Keratinocyte (primary cell): Measurements from ENCODE around the gene BCORL1. TPM values are rescaled to one million over a fixed set of nuclear protein-coding genes. Genes with fewer than 3 reads are reported as not detected.

Experiments
- DNase-seq: peaks from one replicate; pipeline ENCODE4 v3.0.0-alpha.2; 2011; ENCODE audit warnings: low read depth, missing footprints, low spot score
- FAIRE-seq: peaks from 2 replicates; lab custom pipeline; 2011; peaks lifted over from hg19 to GRCh38; lab: Jason Lieb, UNC
- H2AFZ ChIP-seq: 2 replicates; pipeline ENCODE4 v1.6.0; 2012; ENCODE audit warnings: low read length, control low read depth, inconsistent platforms; ENCODE audit not compliant: control insufficient read depth
- H3K27ac ChIP-seq: 2 replicates; pipeline ENCODE4 v1.5.1; 2011; ENCODE audit warnings: low read length; ENCODE audit not compliant: control insufficient read depth, insufficient read depth
- H3K27me3 ChIP-seq: 3 replicates; pipeline ENCODE4 v1.6.0; 2011; ENCODE audit warnings: low read length; ENCODE audit not compliant: control insufficient read depth, insufficient read depth; ENCODE audit errors: extremely low read depth
- H3K36me3 ChIP-seq, 2 experiments: 2 replicates in 1 of 2; 3 replicates in 1 of 2; pipeline ENCODE4 v1.5.1; 2011; ENCODE audit warnings: low read length in 2 of 2, mild to moderate bottlenecking in 1 of 2; ENCODE audit not compliant: control insufficient read depth in 2 of 2, insufficient read depth in 2 of 2; ENCODE audit errors: extremely low read depth in 1 of 2
- H3K4me1 ChIP-seq: 3 replicates; pipeline ENCODE4 v1.5.1; 2011; ENCODE audit warnings: low read length; ENCODE audit not compliant: control insufficient read depth, insufficient read depth; ENCODE audit errors: extremely low read depth
- H3K4me2 ChIP-seq: 3 replicates; pipeline ENCODE4 v1.6.0; 2011; ENCODE audit warnings: low read depth, low read length; ENCODE audit not compliant: control insufficient read depth, insufficient read depth; ENCODE audit errors: extremely low read depth
- H3K4me3 ChIP-seq, 3 experiments: fragments of 200-600 bp in 1 of 3; sonication (generic) in 1 of 3; 2 replicates in 2 of 3; 3 replicates in 1 of 3; pipeline ENCODE4 v1.5.1; 2011 to 2016; ENCODE audit warnings: low read length in 3 of 3, mild to moderate bottlenecking in 3 of 3, control low read depth in 2 of 3, inconsistent platforms in 1 of 3, low read depth in 1 of 3, mixed read lengths in 1 of 3, mixed run types in 1 of 3, moderate library complexity in 1 of 3; ENCODE audit not compliant: control insufficient read depth in 2 of 3, insufficient read depth in 2 of 3; ENCODE audit errors: extremely low read depth in 1 of 3
- H3K79me2 ChIP-seq: 2 replicates; pipeline ENCODE4 v1.6.0; 2012; ENCODE audit warnings: low read length; ENCODE audit not compliant: control insufficient read depth, insufficient read depth
- H3K9ac ChIP-seq: 3 replicates; pipeline ENCODE4 v1.6.0; 2011; ENCODE audit warnings: low read length; ENCODE audit not compliant: control insufficient read depth, insufficient read depth; ENCODE audit errors: extremely low read depth
- H3K9me1 ChIP-seq: 3 replicates; pipeline ENCODE4 v1.6.0; 2011; ENCODE audit warnings: low read length; ENCODE audit not compliant: control insufficient read depth, insufficient read depth; ENCODE audit errors: extremely low read depth
- H3K9me3 ChIP-seq: 2 replicates; pipeline ENCODE4 v1.5.1; 2012; ENCODE audit warnings: low read depth, low read length; ENCODE audit not compliant: control insufficient read depth
- H4K20me1 ChIP-seq: 3 replicates; pipeline ENCODE4 v1.6.0; 2011; ENCODE audit warnings: low read length; ENCODE audit not compliant: control insufficient read depth, insufficient read depth; ENCODE audit errors: extremely low read depth
- CTCF ChIP-seq, 3 experiments: IDR thresholded peaks in 1 of 3; conservative IDR thresholded peaks in 1 of 3; optimal IDR thresholded peaks in 1 of 3; 2 replicates in 2 of 3; 3 replicates in 1 of 3; pipeline versions ENCODE3 to v1.5.1; 2011; ENCODE audit warnings: low read length in 3 of 3, mild to moderate bottlenecking in 3 of 3, moderate library complexity in 2 of 3, control low read depth in 1 of 3, inconsistent platforms in 1 of 3; ENCODE audit not compliant: insufficient read depth in 2 of 3; ENCODE audit errors: extremely low read depth in 1 of 3
- EZH2 ChIP-seq: IDR thresholded peaks from one replicate; pipeline ENCODE4 v1.6.1; 2012; ENCODE audit warnings: inconsistent platforms, mild to moderate bottlenecking, low read length, moderate library complexity
- dilution Hi-C: fragments of 300-500 bp; cut with MboI; formaldehyde crosslinking; loops from one replicate; pipeline ENCODE4 v1.7.0; 2020; ENCODE audit warnings: low sequenced_read_pairs; ENCODE audit not compliant: extremely low pct_ligation_motif_present
- polyA plus RNA-seq, 5 experiments: library from polyadenylated mRNA; depleted of rRNA in 3 of 5; stranded (reverse) in 3 of 5; stranded (forward) in 1 of 5; unstranded in 1 of 5; fragments of >200 nt; gene quantifications; 1 replicate in 1 of 5; 2 replicates in 3 of 5; 3 replicates in 1 of 5; pipeline versions ENCODE4 v1.2.1 to v1.2.3, GENCODE V29; 2011 to 2012; ENCODE audit warnings: missing spikeins in 2 of 5, low read depth in 1 of 5, low replicate concordance in 1 of 5

BCORL1 gene
- polyA plus RNA-seq, 1 donor (not counting 4 experiments of a cell fraction or from before 2014, with no cell fraction given), result 0.54 TPM

- Histone ChIP-seq H4K20me1 (no peaks in the 10 kb centered on the region), H3K4me1 (no peaks in the 10 kb centered on the region), H3K4me2 (no peak overlapping the region), H2AFZ (no peak overlapping the region), H3K79me2 (no peaks in the 10 kb centered on the region), H3K9ac (no peak overlapping the region), H3K36me3 (peaks cover 0 to 2% of the 10 kb centered on the region in 2 experiments), H3K27me3 (no peaks in the 10 kb centered on the region), H3K9me1 (no peaks in the 10 kb centered on the region), H3K4me3 (no peak overlapping the region), H3K27ac (no peak overlapping the region), H3K9me3 (no peaks in the 10 kb centered on the region)
- TF ChIP-seq CTCF (optimal IDR thresholded peaks at IDR 0.05 in 1 of 3, IDR thresholded peaks at IDR 0.05 in 1 of 3, conservative IDR thresholded peaks at IDR 0.05 in 1 of 3; ENCODE audit: extremely low read depth in 1 of 3, insufficient read depth in 2 of 3, low read length in 3 of 3) (no peak), EZH2 (no peak)
- dilution Hi-C loops, result no loop called here
- DNase-seq, result no peak
- no peak for FAIRE-seq
Measured at GRCh38 chrX:130047416-130047815, 65.0 kb downstream of the BCORL1 start.

GRCh38 chrX:130048686-130049222 lies 66.3 kb downstream of the BCORL1 start:
- Histone ChIP-seq H3K36me3 (peaks cover 0 to 2% of the 10 kb centered on the region in 2 experiments), H3K9me3 (no peaks in the 10 kb centered on the region), H4K20me1 (no peaks in the 10 kb centered on the region), H3K9me1 (no peaks in the 10 kb centered on the region), H3K27ac (no peak overlapping the region), H3K9ac (no peak overlapping the region), H3K4me1 (no peaks in the 10 kb centered on the region), H2AFZ (no peak overlapping the region), H3K4me3 (no peak overlapping the region), H3K79me2 (no peaks in the 10 kb centered on the region), H3K27me3 (no peaks in the 10 kb centered on the region), H3K4me2 (no peak overlapping the region)
- dilution Hi-C loops, result no loop called here
- no peak for TF ChIP-seq CTCF (optimal IDR thresholded peaks at IDR 0.05 in 1 of 3, IDR thresholded peaks at IDR 0.05 in 1 of 3, conservative IDR thresholded peaks at IDR 0.05 in 1 of 3; ENCODE audit: extremely low read depth in 1 of 3, insufficient read depth in 2 of 3, low read length in 3 of 3)
- no peak for TF ChIP-seq EZH2
- FAIRE-seq, result no peak
- DNase-seq, result no peak
